ENCODE measurements around the gene STAG1.
"Not testable (repeated sequence)": the region's sequence is repeated elsewhere in the genome, so short reads cannot be mapped to it uniquely, and the experiment has no call there.

Gene STAG1

GRCh38 chr3:136586580-136586979 lies 165.6 kb downstream of the STAG1 start:
- DNase-seq (ENCODE audit: low read depth), result no peak

GRCh38 chr3:136584728-136585127 lies 167.4 kb downstream of the STAG1 start:
- DNase-seq (ENCODE audit: low read depth), result no peak

GRCh38 chr3:136583823-136584222 lies 168.4 kb downstream of the STAG1 start:
- DNase-seq (ENCODE audit: low read depth), result no peak

GRCh38 chr3:136577791-136578190 lies 174.4 kb downstream of the STAG1 start:
- DNase-seq (ENCODE audit: low read depth), result no peak

- DNase-seq (ENCODE audit: low read depth), result no peak
Observed at GRCh38 chr3:136576279-136577009, 175.7 kb downstream of the STAG1 start.

- no peak for DNase-seq (ENCODE audit: low read depth)
Observed at GRCh38 chr3:136567599-136568188, 184.5 kb downstream of the STAG1 start.

GRCh38 chr3:136564962-136565361 lies 187.2 kb downstream of the STAG1 start:
- DNase-seq (ENCODE audit: low read depth), result not testable (repeated sequence)

GRCh38 chr3:136562026-136562425 lies 190.2 kb downstream of the STAG1 start:
- no peak for DNase-seq (ENCODE audit: low read depth)

- DNase-seq (ENCODE audit: low read depth), result no peak
Observed at GRCh38 chr3:136559896-136560295, 192.3 kb downstream of the STAG1 start.

- DNase-seq (ENCODE audit: low read depth), result not testable (repeated sequence)
Observed at GRCh38 chr3:136549461-136549860, 202.7 kb downstream of the STAG1 start.

GRCh38 chr3:136547293-136547692 lies 204.9 kb downstream of the STAG1 start:
- no peak for DNase-seq (ENCODE audit: low read depth)

- no peak for DNase-seq (ENCODE audit: low read depth)
Observed at GRCh38 chr3:136546720-136547119, 205.5 kb downstream of the STAG1 start.

- no peak for DNase-seq (ENCODE audit: low read depth)
Observed at GRCh38 chr3:136545664-136546268, 206.4 kb downstream of the STAG1 start.

GRCh38 chr3:136544532-136544931 lies 207.6 kb downstream of the STAG1 start:
- DNase-seq (ENCODE audit: low read depth), result no peak

GRCh38 chr3:136543385-136543784 lies 208.8 kb downstream of the STAG1 start:
- no peak for DNase-seq (ENCODE audit: low read depth)

GRCh38 chr3:136535906-136536305 lies 216.3 kb downstream of the STAG1 start:
- DNase-seq (ENCODE audit: low read depth), result no peak

GRCh38 chr3:136532766-136533165 lies 219.4 kb downstream of the STAG1 start:
- DNase-seq (ENCODE audit: low read depth), result no peak

- no peak for DNase-seq (ENCODE audit: low read depth)
Observed at GRCh38 chr3:136518102-136518501, 234.1 kb downstream of the STAG1 start.

- DNase-seq (ENCODE audit: low read depth), result no peak
Observed at GRCh38 chr3:136516656-136517055, 235.5 kb downstream of the STAG1 start.

GRCh38 chr3:136516095-136516494 lies 236.1 kb downstream of the STAG1 start:
- no peak for DNase-seq (ENCODE audit: low read depth)

- not testable (repeated sequence) for DNase-seq (ENCODE audit: low read depth)
Observed at GRCh38 chr3:136514533-136514932, 237.6 kb downstream of the STAG1 start.

- no peak for DNase-seq (ENCODE audit: low read depth)
Observed at GRCh38 chr3:136513367-136513766, 238.8 kb downstream of the STAG1 start.

- no peak for DNase-seq (ENCODE audit: low read depth)
Observed at GRCh38 chr3:136512381-136512780, 239.8 kb downstream of the STAG1 start.
